GM18951 (cell line): Measurements from ENCODE around the gene TBC1D22A.

Experiments
- POLR2A ChIP-seq: IDR thresholded peaks from 4 replicates; pipeline ENCODE4 v1.6.1; 2011; ENCODE audit warnings: mild to moderate bottlenecking; ENCODE audit not compliant: insufficient read length, insufficient read depth; ENCODE audit errors: extremely low read depth
- in situ Hi-C: fragments of 300-500 bp; cut with MboI; formaldehyde crosslinking; loops from one replicate; pipeline ENCODE4 v1.12.0; 2022; ENCODE audit warnings: low sequenced_read_pairs, mixed read lengths, inconsistent platforms; ENCODE audit not compliant: unreplicated experiment

TBC1D22A gene

GRCh38 chr22:46752988-46753310 lies 9.5 kb upstream of the TBC1D22A start:
- in situ Hi-C loops, result no loop called here
- TF ChIP-seq POLR2A, result no peak

- in situ Hi-C loops, result no loop called here
- TF ChIP-seq POLR2A, result no peak
These were observed 9.1 kb upstream of the TBC1D22A start for GRCh38 chr22:46753360-46753759.

GRCh38 chr22:46753761-46754109 lies 8.7 kb upstream of the TBC1D22A start:
- TF ChIP-seq POLR2A, result no peak
- in situ Hi-C loops, result no loop called here

- in situ Hi-C loops, result no loop called here
- TF ChIP-seq POLR2A, result no peak
These were observed 8.2 kb upstream of the TBC1D22A start for GRCh38 chr22:46754110-46754799.

- in situ Hi-C loops, result no loop called here
- no peak for TF ChIP-seq POLR2A
These were observed 7.6 kb upstream of the TBC1D22A start for GRCh38 chr22:46754826-46755225.

- TF ChIP-seq POLR2A, result no peak
- in situ Hi-C loops, result no loop called here
These were observed 6.9 kb upstream of the TBC1D22A start for GRCh38 chr22:46755525-46755924.

GRCh38 chr22:46756097-46756496 lies 6.4 kb upstream of the TBC1D22A start:
- in situ Hi-C loops, result no loop called here
- TF ChIP-seq POLR2A, result no peak

- in situ Hi-C loops, result no loop called here
- no peak for TF ChIP-seq POLR2A
These were observed 5.3 kb upstream of the TBC1D22A start for GRCh38 chr22:46757104-46757503.

- no peak for TF ChIP-seq POLR2A
- in situ Hi-C loops, result no loop called here
These were observed 4.3 kb upstream of the TBC1D22A start for GRCh38 chr22:46758121-46758520.

- TF ChIP-seq POLR2A, result no peak
- in situ Hi-C loops, result no loop called here
These were observed 3.6 kb upstream of the TBC1D22A start for GRCh38 chr22:46758867-46759290.

- no peak for TF ChIP-seq POLR2A
- in situ Hi-C loops, result no loop called here
These were observed 1.4 kb upstream of the TBC1D22A start for GRCh38 chr22:46761017-46761416.

- TF ChIP-seq POLR2A, result no peak
- in situ Hi-C loops, result no loop called here
These were observed 762 bp upstream of the TBC1D22A start for GRCh38 chr22:46761539-46762237.

- no peak for TF ChIP-seq POLR2A
- in situ Hi-C loops, result no loop called here
These were observed 728 bp downstream of the TBC1D22A start for GRCh38 chr22:46763051-46763705.

GRCh38 chr22:46764140-46764680 lies 1.8 kb downstream of the TBC1D22A start:
- in situ Hi-C loops, result no loop called here
- TF ChIP-seq POLR2A, result no peak

- in situ Hi-C loops, result no loop called here
- TF ChIP-seq POLR2A, result no peak
These were observed 2.5 kb downstream of the TBC1D22A start for GRCh38 chr22:46764779-46765485.
